Measurements from ENCODE around the gene PREB. TPM values are rescaled to one million over a fixed set of nuclear protein-coding genes. Genes with fewer than 3 reads are reported as not detected.
A peak's percentile ranks its signal among the peaks of the same experiment; 100 is the strongest.

Gene PREB
- total and polyA plus RNA-seq, 2 of the 13 experiments (the other 11 are each of a cell fraction or from before 2014, with no cell fraction given), result 112 to 192 TPM

GRCh38 chr2:27155069-27155520, 20.7 kb upstream of the PREB start:
- ATAC-seq (no peak), FAIRE-seq (no peak), DNase-seq (ENCODE audit: low spot score) (no peak)
- Histone ChIP-seq H3K9ac (ENCODE audit: insufficient read depth, low read depth, low read length) (no peak overlapping the region), H3K27ac (ENCODE audit: extremely low read length, insufficient read depth, low read length) (no peak overlapping the region), H4K20me1 (ENCODE audit: insufficient read depth, low read length) (no peaks in the 10 kb centered on the region), H3K4me3 (replicated peaks in 1 of 3; ENCODE audit: insufficient read depth in 1 of 3, low read depth in 2 of 3, low read length in 3 of 3) (no peak overlapping the region), H2AFZ (ENCODE audit: low read length) (no peak overlapping the region), H3K36me3 (replicated peaks in 1 of 2; ENCODE audit: control insufficient read depth in 1 of 2, insufficient read depth in 2 of 2, low read length in 2 of 2) (no peaks in the 10 kb centered on the region), H3K79me2 (ENCODE audit: insufficient read depth, low read length) (no peaks in the 10 kb centered on the region), H3K9me3 (ENCODE audit: low read length) (no peaks in the 10 kb centered on the region), H3K27me3 (ENCODE audit: control insufficient read depth in 1 of 2, insufficient read depth in 2 of 2, low read length in 2 of 2) (no peaks in the 10 kb centered on the region), H3K4me2 (ENCODE audit: low read depth, low read length) (no peak overlapping the region), H3K4me1 (ENCODE audit: insufficient read depth, low read length) (peaks cover 65% of the 10 kb centered on the region)
- ChIA-PET CTCF (ENCODE audit: low intra/inter-chr PET ratio, low total read pairs) (no interaction called here), POLR2A (interaction anchor here (0.8 to 1.2 kb wide), 2 partner anchors 21 to 36 kb away, joined by 3 read pairs; partner anchors contain the start of gene PREB)
- in situ Hi-C loops (cut with HindIII; ENCODE audit: extremely low pct_ligation_motif_present, low pct_unique_long_range_greater_than_20kb) (no loop called here), intact Hi-C loops (cut with micrococcal nuclease; ENCODE audit: unreplicated experiment) (no loop called here)
- WGBS (ENCODE audit: low lambda C conversion rate), result 79% methylated on average over 9 of the region's 9 CpGs
- no TSS peak for BruUV-seq (replicated peaks)
- TF ChIP-seq PAXIP1 (CRISPR knock-in tag; conservative IDR thresholded peaks at IDR 0.05) (no peak), CREB1 (IDR thresholded peaks at IDR 0.05) (no peak), CREB1 (CRISPR knock-in tag; IDR thresholded peaks at IDR 0.05) (no peak), ZNF687 (CRISPR knock-in tag; IDR thresholded peaks at IDR 0.05) (peak; percentile 52), NFE2L1 (CRISPR knock-in tag; IDR thresholded peaks at IDR 0.05; ENCODE audit: borderline replicate concordance) (0 out of 2 replicates have a peak, but pooled peaks have one; percentile 40), PATZ1 (CRISPR knock-in tag; IDR thresholded peaks at IDR 0.05) (no peak), ZNF354B (CRISPR knock-in tag; IDR thresholded peaks at IDR 0.05) (no peak), FOXA1 (IDR thresholded peaks at IDR 0.05) (no peak), FOXA1 (CRISPR knock-in tag; IDR thresholded peaks at IDR 0.05) (no peak), TBX2 (CRISPR knock-in tag; IDR thresholded peaks at IDR 0.05; ENCODE audit: borderline replicate concordance) (peak; percentile 18; the same call in 1 of the 2 replicates), SIN3B (IDR thresholded peaks at IDR 0.05; ENCODE audit: low read length) (no peak)

Measured in HepG2 (cell line).